Sigmoid colon (tissue), 7 donors: Measurements from ENCODE around the gene RHO. TPM values are rescaled to one million over a fixed set of nuclear protein-coding genes. Genes with fewer than 3 reads are reported as not detected.
A peak's percentile ranks its signal among the peaks of the same experiment; 100 is the strongest.

ENCODE experiments used
- DNase-seq: peaks from one replicate; pipeline ENCODE4 v3.0.0-alpha.2; 2019
- H3K27ac ChIP-seq, 4 donors: fragments of 200-600 bp; sonication (generic); one replicate each; pipeline ENCODE4 v1.5.1; 2016 to 2019; ENCODE audit warnings: mild to moderate bottlenecking in 1 of 4
- H3K27me3 ChIP-seq, 3 donors: fragments of 200-600 bp; sonication (generic); one replicate each; pipeline ENCODE4 v1.5.1; 2019; ENCODE audit warnings: mild to moderate bottlenecking in 1 of 3
- H3K36me3 ChIP-seq, 4 donors: fragments of 200-600 bp; sonication (generic); one replicate each; pipeline ENCODE4 v1.5.1; 2016 to 2019
- H3K4me1 ChIP-seq, 4 donors: fragments of 200-600 bp; sonication (generic); one replicate each; pipeline ENCODE4 v1.5.1; 2017 to 2019
- H3K4me3 ChIP-seq, 4 donors: fragments of 200-600 bp; sonication (generic); one replicate each; pipeline ENCODE4 v1.5.1; 2017 to 2019; ENCODE audit warnings: mild to moderate bottlenecking in 2 of 4, moderate library complexity in 1 of 4
- H3K9me3 ChIP-seq, 4 donors: fragments of 200-600 bp in 3 of 4; sonication (generic) in 3 of 4; one replicate each; pipeline versions ENCODE4 v1.5.1 to v1.6.1; 2013 to 2019
- EP300 ChIP-seq, 4 donors: sonication (generic); formaldehyde crosslinking; IDR thresholded peaks; one replicate each; pipeline ENCODE4 v1.6.1; 2017; ENCODE audit warnings: antibody characterized with exemption in 4 of 4
- POLR2A ChIP-seq, 2 donors: fragments of 450-650 bp; IDR thresholded peaks; one replicate each; pipeline ENCODE4 v1.6.1; 2016; ENCODE audit warnings: antibody characterized with exemption in 2 of 2, mild to moderate bottlenecking in 2 of 2, moderate library complexity in 2 of 2
- POLR2AphosphoS5 ChIP-seq, 4 donors: sonication (generic); formaldehyde crosslinking; IDR thresholded peaks; one replicate each; pipeline ENCODE4 v1.6.1; 2017; ENCODE audit warnings: antibody characterized with exemption in 4 of 4
- WGBS, 2 donors: extraction: QIAGEN DNeasy Blood & Tissue Kit; methylation state at CpG; one replicate each; pipeline ENCODE4 v1.1.7; 2013; 5-methylcytosine and 5-hydroxymethylcytosine counted together
- intact Hi-C: fragments of 100-400 bp; cut with DNase I; formaldehyde crosslinking; loops from one replicate; pipeline ENCODE4 v1.15.1; 2023
- polyA plus RNA-seq, 3 donors: library from polyadenylated mRNA; stranded (reverse); fragments of 200-250 nt; gene quantifications; one replicate each; pipeline ENCODE4 v1.2.3, GENCODE V29; 2013
- total RNA-seq, 4 donors: library from RNA; depleted of rRNA; stranded (reverse); fragments of >200 nt; gene quantifications; one replicate each; pipeline ENCODE4 v1.1.0, GENCODE V29; 2016
- TF ChIP-seq, protein P1 (sequence below), 4 experiments: fragments of 450-650 bp in 3 of 4; fragments of 200-600 bp in 1 of 4; IDR thresholded peaks; one replicate each; pipeline ENCODE4 v1.5.1; 2016 to 2019; ENCODE audit warnings: antibody characterized with exemption in 4 of 4, mild to moderate bottlenecking in 3 of 4, moderate library complexity in 2 of 4
- donor health status: healthy with polysubstance abuse.
- donor health status: Bipolar disorder and iron deficiency.
- donor health status: healthy.

Gene RHO
- total and polyA plus RNA-seq, 7 donors = not detected

DNA sequence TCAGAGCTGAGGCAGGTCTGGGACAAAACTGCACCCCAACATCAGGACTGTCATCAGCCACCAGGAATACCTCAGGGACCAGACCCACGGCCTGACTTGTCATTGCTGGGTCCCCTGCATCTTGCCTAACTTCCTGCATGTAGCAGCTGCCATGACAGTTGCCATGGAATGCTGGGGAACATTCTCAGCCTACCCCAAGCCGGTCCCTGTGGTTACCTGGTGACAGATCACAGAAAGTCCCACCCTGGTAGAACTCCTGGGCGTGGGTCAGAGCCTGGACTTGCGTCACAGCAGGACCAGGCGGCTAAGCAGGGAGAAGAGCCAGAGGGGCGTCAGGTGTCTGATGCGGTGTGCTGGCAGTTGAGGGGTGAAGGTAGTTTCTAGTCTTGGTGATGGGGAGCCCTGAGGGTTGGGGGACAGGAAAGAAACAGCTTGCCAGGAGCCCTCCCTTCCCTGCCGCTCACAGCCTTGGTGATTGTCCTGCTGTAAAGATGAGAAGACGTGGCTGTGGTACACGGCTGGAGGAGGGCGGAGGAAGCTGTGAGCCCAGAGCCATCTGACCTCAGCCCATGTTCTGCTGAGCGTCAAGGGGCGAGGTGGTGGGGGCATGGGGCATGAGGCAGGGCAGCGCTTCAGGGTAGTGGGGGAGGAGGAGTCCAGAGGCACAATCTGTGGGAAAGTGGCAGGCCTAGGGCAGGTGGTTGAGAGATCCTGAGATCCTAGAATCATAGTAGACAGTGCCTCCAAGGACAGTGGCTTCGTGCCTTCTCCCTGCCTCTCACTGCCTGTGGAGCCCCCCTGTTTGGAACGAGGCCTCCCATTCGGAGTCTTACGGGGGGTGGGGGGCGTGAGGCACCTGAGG lies 19.9 kb downstream of the RHO start:
- Histone ChIP-seq H3K9me3 (no peaks in the 10 kb centered on the region), H3K27ac (no peak overlapping the region), H3K4me1 (no peaks in the 10 kb centered on the region), H3K36me3 (no peaks in the 10 kb centered on the region), H3K4me3 (no peak overlapping the region), H3K27me3 (no peaks in the 10 kb centered on the region)
- peak; percentile 59 for DNase-seq
- no peak for TF ChIP-seq EP300 (IDR thresholded peaks at IDR 0.05)
- TF ChIP-seq, protein P1, sequence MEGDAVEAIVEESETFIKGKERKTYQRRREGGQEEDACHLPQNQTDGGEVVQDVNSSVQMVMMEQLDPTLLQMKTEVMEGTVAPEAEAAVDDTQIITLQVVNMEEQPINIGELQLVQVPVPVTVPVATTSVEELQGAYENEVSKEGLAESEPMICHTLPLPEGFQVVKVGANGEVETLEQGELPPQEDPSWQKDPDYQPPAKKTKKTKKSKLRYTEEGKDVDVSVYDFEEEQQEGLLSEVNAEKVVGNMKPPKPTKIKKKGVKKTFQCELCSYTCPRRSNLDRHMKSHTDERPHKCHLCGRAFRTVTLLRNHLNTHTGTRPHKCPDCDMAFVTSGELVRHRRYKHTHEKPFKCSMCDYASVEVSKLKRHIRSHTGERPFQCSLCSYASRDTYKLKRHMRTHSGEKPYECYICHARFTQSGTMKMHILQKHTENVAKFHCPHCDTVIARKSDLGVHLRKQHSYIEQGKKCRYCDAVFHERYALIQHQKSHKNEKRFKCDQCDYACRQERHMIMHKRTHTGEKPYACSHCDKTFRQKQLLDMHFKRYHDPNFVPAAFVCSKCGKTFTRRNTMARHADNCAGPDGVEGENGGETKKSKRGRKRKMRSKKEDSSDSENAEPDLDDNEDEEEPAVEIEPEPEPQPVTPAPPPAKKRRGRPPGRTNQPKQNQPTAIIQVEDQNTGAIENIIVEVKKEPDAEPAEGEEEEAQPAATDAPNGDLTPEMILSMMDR (IDR thresholded peaks at IDR 0.05) = no peak
- no peak for TF ChIP-seq POLR2A (IDR thresholded peaks at IDR 0.05)
- TF ChIP-seq POLR2AphosphoS5 (IDR thresholded peaks at IDR 0.05) = no peak
- intact Hi-C loops = no loop called here
- WGBS, 2 donors = 83 to 86% methylated on average over 19 of the region's 19 CpGs

DNA sequence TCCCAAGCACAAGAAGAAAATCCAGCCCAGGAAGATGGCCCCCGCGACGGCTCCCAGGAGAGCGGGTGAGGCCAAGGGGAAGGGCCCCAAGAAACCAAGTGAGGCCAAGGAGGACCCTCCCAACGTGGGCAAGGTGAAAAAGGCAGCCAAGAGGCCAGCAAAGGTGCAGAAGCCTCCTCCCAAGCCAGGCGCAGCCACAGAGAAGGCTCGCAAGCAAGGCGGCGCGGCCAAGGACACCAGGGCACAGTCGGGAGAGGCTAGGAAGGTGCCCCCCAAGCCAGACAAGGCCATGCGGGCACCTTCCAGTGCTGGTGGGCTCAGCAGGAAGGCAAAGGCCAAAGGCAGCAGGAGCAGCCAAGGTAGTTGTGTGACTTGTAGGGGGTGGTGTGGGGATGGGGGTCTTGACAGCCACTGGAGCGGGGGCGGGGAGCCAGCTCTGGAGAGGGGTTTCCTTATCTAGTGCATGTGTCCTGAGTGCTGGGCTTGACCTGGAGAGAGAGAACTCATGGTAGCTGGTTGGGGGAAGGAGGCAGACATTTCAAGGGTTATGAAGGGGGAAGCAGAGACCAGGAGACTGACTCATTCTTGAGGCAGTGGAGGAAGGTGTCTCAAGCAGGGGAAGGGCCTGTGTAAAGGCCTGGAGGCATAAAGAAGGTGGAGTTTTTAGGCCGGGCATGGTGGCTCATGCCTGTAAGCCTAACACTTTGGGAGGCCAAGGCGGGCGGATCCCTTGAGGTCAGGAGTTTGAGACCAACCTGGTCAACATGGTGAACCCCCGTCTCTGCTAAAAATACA lies 20.8 kb downstream of the RHO start:
- WGBS, 2 donors = 91 to 92% methylated on average over 18 of the region's 18 CpGs
- peaks cover 0 to 4% (median 1%) of the 10 kb centered on the region in 4 donors for H3K4me1 ChIP-seq
- H3K36me3 ChIP-seq = no peaks in the 10 kb centered on the region
- no peaks in the 10 kb centered on the region for H3K9me3 ChIP-seq
- DNase-seq = no peak
- no peak for TF ChIP-seq POLR2AphosphoS5 (IDR thresholded peaks at IDR 0.05)
- TF ChIP-seq POLR2A (IDR thresholded peaks at IDR 0.05) = no peak
- TF ChIP-seq, protein P1 (IDR thresholded peaks at IDR 0.05) = no peak
- no peak for TF ChIP-seq EP300 (IDR thresholded peaks at IDR 0.05)
- H3K4me3 ChIP-seq = no peak overlapping the region
- no peaks in the 10 kb centered on the region for H3K27me3 ChIP-seq
- no peak overlapping the region for H3K27ac ChIP-seq
- intact Hi-C loops = no loop called here

DNA sequence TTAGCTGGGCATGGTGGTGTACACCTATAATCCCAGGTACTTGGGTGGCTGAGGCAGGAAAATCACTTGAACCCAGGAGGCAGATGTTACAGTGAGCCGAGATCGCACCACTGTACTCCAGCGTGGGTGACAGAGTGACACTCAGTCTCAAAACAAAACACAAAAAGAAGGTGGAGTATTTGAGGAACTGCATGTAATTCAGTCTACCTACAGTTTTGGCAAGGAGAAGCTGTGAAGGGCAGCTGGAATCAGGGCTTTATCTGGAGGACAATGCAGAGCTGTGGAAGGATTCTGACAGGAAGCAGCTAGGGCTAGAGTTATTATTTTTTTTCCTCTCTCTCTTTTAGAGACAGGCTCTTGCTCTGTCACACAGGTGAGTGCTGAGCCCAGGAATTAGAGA lies 21.4 kb downstream of the RHO start:
- H3K4me1 ChIP-seq = peaks cover 0 to 10% (median 4%) of the 10 kb centered on the region in 4 donors
- no peaks in the 10 kb centered on the region for H3K36me3 ChIP-seq
- TF ChIP-seq, protein P1 (IDR thresholded peaks at IDR 0.05) = no peak
- TF ChIP-seq EP300 (IDR thresholded peaks at IDR 0.05) = no peak
- TF ChIP-seq POLR2AphosphoS5 (IDR thresholded peaks at IDR 0.05) = no peak
- no peak for TF ChIP-seq POLR2A (IDR thresholded peaks at IDR 0.05)
- intact Hi-C loops = no loop called here
- no peaks in the 10 kb centered on the region for H3K27me3 ChIP-seq
- H3K9me3 ChIP-seq = no peaks in the 10 kb centered on the region
- no peak overlapping the region for H3K4me3 ChIP-seq
- no peak for DNase-seq
- WGBS, 2 donors = 68 to 91% methylated on average over 3 of the region's 3 CpGs
- H3K27ac ChIP-seq = no peak overlapping the region

DNA sequence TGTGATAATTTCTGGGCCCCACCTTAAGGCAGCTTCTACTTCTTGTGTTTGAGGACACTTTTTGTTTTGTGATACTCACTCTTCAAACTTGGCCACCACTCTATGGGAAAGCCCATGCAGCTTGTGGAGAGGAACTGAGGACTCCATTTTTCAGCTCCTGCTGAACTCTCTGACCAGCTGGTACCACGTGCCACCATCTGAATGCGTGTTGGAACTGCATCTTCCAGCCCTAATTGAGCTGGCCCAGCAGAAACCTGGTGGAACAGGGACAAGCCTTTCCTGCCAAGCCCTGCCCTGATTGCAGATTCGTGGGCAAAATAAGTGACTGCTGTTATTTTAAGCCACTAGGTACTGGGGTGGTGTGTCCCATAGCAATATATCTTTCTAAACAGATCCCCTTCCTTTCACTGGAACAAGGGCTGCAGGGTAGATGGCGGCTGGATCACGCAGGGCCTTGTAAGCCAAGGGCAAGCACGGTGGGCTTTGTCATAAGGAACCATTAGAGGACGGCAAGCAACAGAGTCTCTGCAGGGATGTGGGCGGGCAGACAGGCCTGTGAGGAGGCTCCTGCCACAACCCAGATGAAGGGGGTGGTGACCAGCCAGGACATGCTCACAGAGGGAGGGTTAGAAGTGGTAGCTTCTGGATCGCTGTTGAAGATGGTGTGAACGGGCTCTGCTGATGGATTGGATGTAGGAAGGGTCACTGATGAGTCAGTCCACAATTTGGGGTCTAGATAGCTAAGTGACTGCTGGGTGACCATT lies 24.0 kb downstream of the RHO start:
- H3K36me3 ChIP-seq = peaks cover 0 to 7% (median 0%) of the 10 kb centered on the region in 4 donors
- TF ChIP-seq POLR2AphosphoS5 (IDR thresholded peaks at IDR 0.05) (no peak), POLR2A (IDR thresholded peaks at IDR 0.05) (no peak), EP300 (IDR thresholded peaks at IDR 0.05) (no peak)
- TF ChIP-seq, protein P1 (IDR thresholded peaks at IDR 0.05) = no peak
- WGBS, 2 donors = 81 to 85% methylated on average over 10 of the region's 10 CpGs
- no peak overlapping the region for H3K27ac ChIP-seq
- peaks cover 0 to 29% (median 12%) of the 10 kb centered on the region in 4 donors for H3K4me1 ChIP-seq
- intact Hi-C loops = no loop called here
- DNase-seq = no peak
- H3K9me3 ChIP-seq = no peaks in the 10 kb centered on the region
- H3K27me3 ChIP-seq = no peaks in the 10 kb centered on the region
- no peak overlapping the region for H3K4me3 ChIP-seq
